ENCODE measurements around the gene BMF.
"Not testable (repeated sequence)": the region's sequence is repeated elsewhere in the genome, so short reads cannot be mapped to it uniquely, and the experiment has no call there.

Gene BMF

DNA sequence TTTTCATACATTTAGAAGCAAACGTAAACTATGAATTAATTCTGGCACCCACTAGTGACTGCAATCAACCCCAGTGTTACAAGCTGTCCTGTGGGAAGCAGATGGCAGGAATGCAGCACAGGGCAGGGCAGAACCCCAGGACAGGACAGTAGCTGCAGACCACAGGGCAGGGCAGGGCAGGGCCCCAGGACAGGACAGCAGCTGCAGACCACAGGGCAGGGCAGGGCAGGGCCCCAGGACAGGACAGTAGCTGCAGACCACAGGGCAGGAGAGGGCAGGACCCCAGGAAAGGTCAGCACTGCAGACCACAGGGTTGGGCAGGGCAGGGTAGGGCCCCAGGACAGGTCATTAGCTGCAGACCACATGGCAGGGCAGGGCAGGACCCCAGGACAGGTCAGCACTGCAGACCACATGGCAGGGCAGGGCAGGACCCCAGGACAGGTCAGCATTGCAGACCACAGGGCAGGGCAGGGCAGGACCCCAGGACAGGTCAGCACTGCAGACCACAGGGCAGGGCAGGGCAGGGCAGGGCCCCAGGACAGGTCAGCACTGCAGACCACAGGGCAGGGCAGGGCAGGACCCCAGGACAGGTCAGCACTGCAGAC, 27.3 kb upstream of the BMF start:
- not testable (repeated sequence) for H3K4me3 Mint-ChIP-seq; H3K27ac Mint-ChIP-seq; H3K36me3 Mint-ChIP-seq (ENCODE audit: low read depth); H3K9me3 Mint-ChIP-seq; H3K27me3 Mint-ChIP-seq; H3K4me1 Mint-ChIP-seq (ENCODE audit: low read depth); DNase-seq

DNA sequence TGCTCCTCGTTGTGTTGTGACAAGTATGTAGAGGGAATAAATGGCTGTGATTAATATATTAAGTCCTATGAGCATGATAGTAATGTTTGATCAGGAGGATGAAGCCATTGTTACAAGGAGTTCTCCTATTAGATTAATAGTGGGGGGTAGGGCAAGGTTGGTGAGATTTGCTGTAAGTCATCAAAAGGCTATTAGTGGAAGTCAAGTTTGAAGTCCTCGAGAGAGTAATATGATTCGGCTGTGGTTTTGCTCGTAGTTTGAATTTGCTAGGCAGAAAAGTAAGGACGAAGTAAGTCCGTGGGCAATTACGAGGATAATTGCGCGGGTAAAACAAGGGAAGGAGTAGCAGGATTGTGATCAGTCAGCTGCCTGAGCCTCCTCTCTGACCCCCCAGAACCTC, 26.2 kb upstream of the BMF start:
- Mint-ChIP-seq H3K36me3 (ENCODE audit: low read depth) (no peaks in the 10 kb centered on the region), H3K4me3 (no peak overlapping the region), H3K9me3 (no peaks in the 10 kb centered on the region), H3K27ac (no peak overlapping the region), H3K27me3 (peaks cover 1% of the 10 kb centered on the region), H3K4me1 (ENCODE audit: low read depth) (no peaks in the 10 kb centered on the region)
- DNase-seq, result no peak

DNA sequence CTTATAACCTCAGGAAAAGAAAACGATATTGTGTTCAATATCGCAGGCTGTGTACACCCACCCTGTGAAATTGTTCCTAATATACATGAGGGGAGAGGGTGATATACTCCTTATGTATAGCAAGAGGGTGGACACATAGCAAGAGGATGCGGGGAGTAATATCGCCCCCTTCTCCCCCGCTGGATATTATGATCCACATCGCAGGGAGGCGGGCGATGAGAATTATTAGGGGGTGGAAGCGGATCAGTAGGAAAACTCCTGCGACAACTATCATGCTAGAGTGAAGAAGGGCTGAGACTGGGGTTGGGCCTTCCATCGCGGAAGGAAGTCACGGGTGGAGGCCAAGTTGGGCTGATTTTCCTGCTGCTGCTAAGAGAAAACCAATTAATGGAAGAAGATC, 24.9 kb upstream of the BMF start:
- H3K9me3 Mint-ChIP-seq, result no peaks in the 10 kb centered on the region
- DNase-seq, result no peak
- no peak overlapping the region for H3K27ac Mint-ChIP-seq
- H3K4me1 Mint-ChIP-seq (ENCODE audit: low read depth), result no peaks in the 10 kb centered on the region
- no peaks in the 10 kb centered on the region for H3K36me3 Mint-ChIP-seq (ENCODE audit: low read depth)
- peaks cover 4% of the 10 kb centered on the region for H3K27me3 Mint-ChIP-seq
- no peak overlapping the region for H3K4me3 Mint-ChIP-seq

DNA sequence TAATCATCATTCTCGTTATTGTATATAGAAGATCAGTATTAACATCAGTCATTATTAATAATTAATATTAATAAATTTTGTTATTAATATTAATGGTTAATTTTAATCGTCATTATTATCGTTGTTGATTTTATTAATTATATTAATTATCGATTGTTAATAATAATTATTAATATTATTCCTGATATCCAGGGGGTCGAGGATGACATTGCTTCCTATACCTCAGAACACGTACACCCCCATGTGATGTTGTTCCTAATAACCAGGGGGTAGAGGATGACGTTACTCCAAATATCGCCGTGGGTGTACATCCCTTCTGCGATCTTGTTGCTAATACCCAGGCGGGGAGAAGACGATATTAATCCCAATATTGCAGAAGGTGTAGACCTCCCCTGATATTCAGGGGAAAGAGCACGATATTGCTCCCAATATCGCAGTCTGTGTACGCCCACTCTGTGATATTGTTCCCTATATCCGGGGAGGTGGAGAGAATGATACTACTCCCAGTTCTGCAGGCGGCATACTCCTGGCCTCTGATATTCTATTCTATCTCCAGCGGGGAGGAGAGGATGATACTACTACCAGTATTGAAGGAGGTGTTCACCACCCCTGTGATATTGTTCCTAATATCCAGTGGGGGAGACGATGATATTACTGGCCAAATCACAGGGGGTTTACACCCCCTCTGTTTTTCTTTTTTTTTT, 22.3 kb upstream of the BMF start:
- DNase-seq, result no peak
- peaks cover 4% of the 10 kb centered on the region for H3K27me3 Mint-ChIP-seq
- H3K36me3 Mint-ChIP-seq (ENCODE audit: low read depth), result no peaks in the 10 kb centered on the region
- no peaks in the 10 kb centered on the region for H3K4me1 Mint-ChIP-seq (ENCODE audit: low read depth)
- H3K4me3 Mint-ChIP-seq, result no peak overlapping the region
- no peaks in the 10 kb centered on the region for H3K9me3 Mint-ChIP-seq
- no peak overlapping the region for H3K27ac Mint-ChIP-seq

DNA sequence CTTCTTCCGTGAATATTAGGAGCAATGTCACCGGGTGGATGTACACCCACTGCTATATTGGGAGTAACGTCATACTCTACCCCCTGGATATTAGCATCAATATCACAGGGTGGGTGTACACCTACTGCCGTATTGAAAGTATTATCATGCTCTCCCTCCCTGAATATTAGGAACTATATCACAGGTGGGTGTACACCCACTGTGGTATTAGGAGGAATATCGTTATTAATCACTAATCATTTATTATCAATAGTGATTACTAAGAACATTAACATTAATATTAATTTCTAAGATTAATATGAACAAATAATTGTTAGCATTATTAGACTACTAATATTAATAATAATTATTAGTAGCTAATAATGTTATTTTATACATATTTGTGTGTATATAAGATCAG, 21.4 kb upstream of the BMF start:
- Mint-ChIP-seq H3K4me3 (no peak overlapping the region), H3K36me3 (ENCODE audit: low read depth) (no peaks in the 10 kb centered on the region), H3K4me1 (ENCODE audit: low read depth) (no peaks in the 10 kb centered on the region), H3K27me3 (peaks cover 4% of the 10 kb centered on the region), H3K9me3 (no peaks in the 10 kb centered on the region), H3K27ac (no peak overlapping the region)
- no peak for DNase-seq

DNA sequence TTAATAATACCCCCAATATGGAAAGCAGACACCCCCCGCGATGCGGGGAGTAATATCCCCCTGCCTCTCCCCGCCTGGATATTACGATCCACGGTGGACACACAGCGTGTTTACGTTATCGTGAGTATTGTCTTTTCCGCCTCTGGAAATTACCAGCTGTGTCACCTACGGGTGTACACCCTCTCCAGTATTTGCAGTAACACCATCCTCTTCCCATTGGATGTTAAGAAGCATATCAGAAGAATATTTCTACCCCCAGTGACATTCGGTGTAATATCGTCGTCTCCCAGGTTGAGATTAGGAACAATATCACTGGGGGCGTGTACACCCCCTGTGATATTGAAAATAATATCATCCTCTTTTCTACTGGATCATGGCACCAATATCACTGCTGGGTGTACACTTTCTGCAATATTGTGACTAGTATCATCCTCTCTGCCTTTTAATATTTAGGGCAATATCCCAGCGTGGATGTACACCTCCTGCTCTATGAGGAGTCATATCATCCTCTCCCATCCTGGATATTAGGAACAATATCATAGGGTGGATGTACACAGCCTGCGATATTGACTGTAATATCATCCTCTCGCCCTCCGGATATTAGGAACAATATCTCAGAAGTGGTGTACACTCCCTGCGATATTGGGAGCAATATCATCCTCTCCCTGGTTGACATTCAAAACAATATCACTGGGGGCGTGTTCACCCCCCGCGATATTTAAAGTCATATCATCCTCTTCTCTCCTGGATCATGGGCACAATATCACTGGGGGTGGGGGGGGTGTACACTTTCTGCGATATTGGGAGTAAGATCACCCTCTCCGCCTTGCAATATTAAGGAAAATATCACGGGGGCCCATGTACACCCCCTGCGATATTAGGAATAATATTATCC, 20.3 kb upstream of the BMF start:
- H3K4me3 Mint-ChIP-seq, result no peak overlapping the region
- no peak overlapping the region for H3K27ac Mint-ChIP-seq
- H3K4me1 Mint-ChIP-seq (ENCODE audit: low read depth), result no peaks in the 10 kb centered on the region
- no peak for DNase-seq
- H3K27me3 Mint-ChIP-seq, result peaks cover 4% of the 10 kb centered on the region
- no peaks in the 10 kb centered on the region for H3K36me3 Mint-ChIP-seq (ENCODE audit: low read depth)
- H3K9me3 Mint-ChIP-seq, result no peaks in the 10 kb centered on the region

DNA sequence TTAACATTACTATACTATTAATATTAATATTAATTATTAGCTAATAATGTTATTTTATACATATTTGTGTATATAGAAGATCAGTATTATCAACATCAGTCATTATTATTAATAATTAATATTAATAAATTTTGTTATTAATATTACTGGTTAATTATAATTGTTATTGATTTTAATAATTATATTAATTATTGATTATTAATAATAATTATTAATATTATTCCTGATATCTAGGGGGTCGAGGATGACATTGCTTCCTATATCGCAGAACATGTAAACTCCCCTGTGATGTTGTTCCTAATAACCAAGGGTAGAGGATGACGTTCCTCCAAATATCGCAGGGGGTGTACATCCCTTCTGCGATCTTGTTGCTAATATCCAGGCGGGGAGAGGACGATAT, 17.3 kb upstream of the BMF start:
- Mint-ChIP-seq H3K27ac (no peak overlapping the region), H3K9me3 (no peaks in the 10 kb centered on the region), H3K4me1 (ENCODE audit: low read depth) (no peaks in the 10 kb centered on the region), H3K27me3 (peaks cover 4% of the 10 kb centered on the region), H3K4me3 (no peak overlapping the region), H3K36me3 (ENCODE audit: low read depth) (no peaks in the 10 kb centered on the region)
- no peak for DNase-seq

DNA sequence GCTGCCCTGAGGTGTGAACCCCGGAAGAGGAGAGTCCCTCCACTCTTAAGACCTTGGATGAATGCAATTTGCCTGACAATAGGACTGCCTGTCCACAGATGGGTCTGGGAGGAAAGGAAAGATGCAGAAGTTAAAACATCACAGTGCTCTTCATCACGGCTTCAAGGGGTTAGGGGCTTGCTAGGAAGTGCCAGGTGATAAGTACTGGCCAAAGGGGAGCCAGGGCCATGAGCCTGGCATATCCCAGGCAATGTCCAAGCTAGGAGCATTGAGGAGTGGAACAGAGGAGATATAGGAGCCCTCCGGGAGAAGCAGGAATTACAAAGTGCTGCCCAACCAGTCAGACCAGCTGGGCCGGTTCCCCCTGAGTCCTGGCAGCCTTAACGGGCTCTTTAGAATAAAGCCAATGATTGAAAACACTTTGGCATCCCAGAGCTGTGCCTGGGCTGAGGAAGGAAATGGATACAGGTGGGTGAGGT, 16.2 kb upstream of the BMF start:
- DNase-seq; H3K4me1 Mint-ChIP-seq (ENCODE audit: low read depth); H3K27me3 Mint-ChIP-seq; H3K9me3 Mint-ChIP-seq; H3K4me3 Mint-ChIP-seq; H3K36me3 Mint-ChIP-seq (ENCODE audit: low read depth); H3K27ac Mint-ChIP-seq: not testable (repeated sequence)

DNA sequence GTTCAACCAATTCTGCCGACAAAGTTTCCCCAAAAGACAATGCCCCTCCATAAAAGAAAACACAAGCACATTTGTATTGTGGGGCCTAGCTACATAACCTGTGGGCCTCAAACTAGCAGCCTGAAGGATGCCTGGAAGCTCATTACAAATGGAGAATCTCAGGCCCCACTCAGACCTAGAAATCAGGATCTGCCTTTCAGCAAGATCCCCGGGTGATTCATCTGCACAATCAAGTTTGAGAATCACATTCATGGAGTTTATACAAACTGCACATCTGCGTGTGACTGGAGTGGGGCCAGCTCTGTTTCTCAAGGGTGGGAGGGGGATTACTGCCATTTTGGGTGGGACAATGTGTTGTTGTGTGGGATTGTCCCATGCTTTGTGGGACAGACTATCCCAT, 15.7 kb upstream of the BMF start:
- not testable (repeated sequence) for H3K27ac Mint-ChIP-seq; H3K4me1 Mint-ChIP-seq (ENCODE audit: low read depth); H3K27me3 Mint-ChIP-seq; H3K4me3 Mint-ChIP-seq; H3K9me3 Mint-ChIP-seq; H3K36me3 Mint-ChIP-seq (ENCODE audit: low read depth); DNase-seq

DNA sequence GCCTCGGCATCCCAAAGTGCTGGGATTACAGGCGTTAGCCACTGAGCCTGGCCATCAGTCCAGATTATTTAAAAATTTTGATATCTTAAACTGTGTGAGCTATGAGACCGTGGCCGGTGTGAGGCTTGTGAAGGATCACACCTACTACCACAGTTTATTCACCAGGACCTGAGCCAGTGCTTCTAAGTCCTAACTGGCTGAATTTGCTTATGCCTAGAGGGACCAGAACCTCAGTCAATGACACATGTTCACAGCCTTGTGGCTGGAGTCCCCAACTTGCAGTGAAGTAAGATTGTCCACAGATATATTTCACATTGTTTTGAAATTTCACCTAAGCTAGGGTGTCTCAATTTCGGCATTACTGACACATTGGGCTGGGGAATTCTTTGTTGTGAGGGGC, 15.2 kb upstream of the BMF start:
- not testable (repeated sequence) for DNase-seq; H3K27me3 Mint-ChIP-seq; H3K27ac Mint-ChIP-seq; H3K9me3 Mint-ChIP-seq; H3K4me3 Mint-ChIP-seq; H3K36me3 Mint-ChIP-seq (ENCODE audit: low read depth); H3K4me1 Mint-ChIP-seq (ENCODE audit: low read depth)

DNA sequence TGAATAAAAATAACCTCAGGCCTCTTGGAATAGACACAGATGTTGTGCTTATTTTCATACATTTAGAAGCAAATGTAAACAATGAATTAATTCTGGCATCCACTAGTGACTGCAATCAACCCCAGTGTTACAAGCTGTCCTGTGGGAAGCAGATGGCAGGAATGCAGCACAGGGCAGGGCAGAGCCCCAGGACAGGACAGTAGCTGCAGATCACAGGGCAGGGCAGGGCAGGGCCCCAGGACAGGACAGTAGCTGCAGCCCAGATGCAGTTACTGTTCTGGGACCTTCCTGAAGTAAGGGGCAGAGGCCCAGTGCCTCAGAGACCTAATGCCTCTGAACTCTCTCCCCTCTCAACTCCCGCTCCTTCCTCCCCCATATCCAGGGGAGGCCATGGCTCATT, 14.3 kb upstream of the BMF start:
- H3K4me3 Mint-ChIP-seq; H3K27ac Mint-ChIP-seq; H3K27me3 Mint-ChIP-seq; DNase-seq; H3K4me1 Mint-ChIP-seq (ENCODE audit: low read depth); H3K9me3 Mint-ChIP-seq; H3K36me3 Mint-ChIP-seq (ENCODE audit: low read depth): not testable (repeated sequence)

DNA sequence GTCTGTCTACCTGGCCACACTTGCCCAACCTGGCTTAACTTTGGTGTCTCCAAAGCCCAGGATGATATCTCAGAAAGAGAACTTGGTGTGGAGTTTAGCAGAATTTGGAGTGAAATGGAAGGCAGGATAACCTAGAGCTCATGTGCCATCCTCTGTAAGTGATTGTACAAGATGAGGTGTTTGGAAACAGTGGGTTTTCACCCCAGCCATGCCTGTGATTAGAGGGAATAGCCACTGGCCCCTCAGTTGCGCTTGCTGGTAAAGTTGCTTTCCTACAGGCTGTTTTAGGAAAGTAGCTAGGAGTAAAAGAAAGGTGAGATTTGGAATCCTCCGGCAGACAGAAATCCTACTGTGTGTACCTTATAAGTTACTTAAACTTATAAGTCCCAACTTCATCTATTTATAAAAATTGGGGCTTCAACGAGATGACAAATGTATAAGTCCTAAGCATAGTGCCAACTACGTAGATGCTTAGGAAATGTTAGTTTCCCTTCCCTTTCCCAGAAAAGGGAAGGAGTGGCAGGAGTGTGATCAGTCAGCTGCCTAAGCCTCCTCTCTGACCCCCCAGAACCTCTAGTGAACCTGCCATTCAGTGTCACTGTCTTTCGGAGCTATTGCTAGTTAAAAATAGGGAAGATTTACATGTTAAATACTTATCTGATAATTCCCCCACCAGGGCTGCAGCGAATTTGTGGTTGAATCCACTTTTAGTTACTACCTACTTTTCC, 13.4 kb upstream of the BMF start:
- Mint-ChIP-seq H3K27ac (no peak overlapping the region), H3K4me1 (ENCODE audit: low read depth) (no peaks in the 10 kb centered on the region), H3K36me3 (ENCODE audit: low read depth) (no peaks in the 10 kb centered on the region), H3K4me3 (no peak overlapping the region), H3K27me3 (no peaks in the 10 kb centered on the region), H3K9me3 (no peaks in the 10 kb centered on the region)
- no peak for DNase-seq

DNA sequence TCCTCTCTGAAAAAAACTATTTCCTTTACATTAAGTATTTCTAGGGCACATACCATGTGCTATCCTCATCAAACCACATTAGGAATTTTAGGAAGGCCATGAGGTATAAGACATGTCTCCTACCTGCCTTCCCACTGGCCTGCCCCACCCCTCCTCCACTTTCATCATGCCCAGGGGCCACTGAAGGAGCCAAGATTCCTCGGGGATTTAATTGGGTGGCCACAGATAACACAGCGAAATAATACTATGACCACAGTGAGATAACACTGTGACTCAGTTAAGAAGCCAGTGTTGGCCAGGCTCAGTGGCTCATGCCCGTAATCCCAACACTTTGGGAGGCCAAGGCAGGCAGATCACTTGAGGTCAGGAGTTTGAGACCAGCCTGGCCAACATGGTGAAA, 9.8 kb upstream of the BMF start:
- H3K36me3 Mint-ChIP-seq (ENCODE audit: low read depth), result no peaks in the 10 kb centered on the region
- H3K9me3 Mint-ChIP-seq, result no peaks in the 10 kb centered on the region
- no peak for DNase-seq
- no peak overlapping the region for H3K4me3 Mint-ChIP-seq
- H3K27ac Mint-ChIP-seq, result no peak overlapping the region
- peaks cover 3% of the 10 kb centered on the region for H3K27me3 Mint-ChIP-seq
- H3K4me1 Mint-ChIP-seq (ENCODE audit: low read depth), result peaks cover 14% of the 10 kb centered on the region

DNA sequence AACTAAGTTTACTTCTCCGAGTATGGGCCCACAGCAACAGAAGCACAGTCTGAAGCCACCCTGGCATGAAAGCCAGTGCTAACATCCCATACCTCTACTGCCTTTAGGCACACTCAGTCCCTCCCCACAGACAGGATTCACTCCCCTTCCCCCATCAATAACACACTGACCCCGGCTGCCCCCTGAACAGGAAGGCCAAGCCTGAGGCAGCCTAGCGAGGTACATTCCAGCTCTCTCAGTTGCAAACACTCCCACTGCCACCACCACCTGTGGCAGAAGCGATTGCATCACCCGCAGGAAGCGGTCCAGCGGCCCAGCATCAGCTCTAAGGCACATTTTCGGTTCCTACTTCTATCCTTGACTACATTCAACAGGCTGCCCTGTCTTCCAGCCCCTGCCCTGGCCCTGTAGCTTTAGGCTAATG, 7.0 kb upstream of the BMF start:
- H3K27ac Mint-ChIP-seq, result peak overlapping the region; percentile 91
- peaks cover 9% of the 10 kb centered on the region for H3K27me3 Mint-ChIP-seq
- peak; percentile 62 for DNase-seq
- no peak overlapping the region for H3K4me3 Mint-ChIP-seq
- H3K4me1 Mint-ChIP-seq (ENCODE audit: low read depth), result peaks cover 14% of the 10 kb centered on the region
- no peaks in the 10 kb centered on the region for H3K9me3 Mint-ChIP-seq
- H3K36me3 Mint-ChIP-seq (ENCODE audit: low read depth), result no peaks in the 10 kb centered on the region
